Hepatocyte (in vitro differentiated cells): Measurements from ENCODE around the gene FUT9.

ENCODE experiments used
- EZH2 ChIP-seq: fragments of 200-600 bp; sonication (generic); IDR thresholded peaks from 2 replicates; pipeline ENCODE4 v1.6.1; 2016; ENCODE audit warnings: antibody characterized with exemption, mild to moderate bottlenecking, borderline replicate concordance
- TF ChIP-seq, protein P1 (sequence below): fragments of 200-600 bp; sonication (generic); IDR thresholded peaks from 2 replicates; pipeline ENCODE4 v1.5.1; 2016; ENCODE audit warnings: antibody characterized with exemption, mild to moderate bottlenecking; ENCODE audit not compliant: poor library complexity

DNA sequence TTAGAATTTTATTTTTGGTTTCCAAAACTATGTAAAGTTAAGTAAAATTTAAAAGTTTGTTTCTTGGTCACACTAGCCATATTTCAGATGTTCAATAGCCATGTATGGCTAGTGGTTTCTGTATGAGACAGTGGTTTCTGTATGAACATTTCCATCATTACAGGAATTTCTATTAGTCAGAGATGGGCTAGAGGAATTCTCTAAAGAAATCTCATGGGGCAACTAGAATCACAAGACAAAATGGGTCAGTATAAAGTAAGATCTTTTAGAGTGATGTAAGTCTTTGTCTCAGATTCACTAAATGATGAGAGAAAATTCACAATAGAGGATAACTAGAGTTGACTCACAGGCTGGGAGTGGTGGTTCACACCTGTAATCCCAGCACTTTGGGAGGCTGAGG, 149.0 kb downstream of the FUT9 start:
- TF ChIP-seq, protein P1, sequence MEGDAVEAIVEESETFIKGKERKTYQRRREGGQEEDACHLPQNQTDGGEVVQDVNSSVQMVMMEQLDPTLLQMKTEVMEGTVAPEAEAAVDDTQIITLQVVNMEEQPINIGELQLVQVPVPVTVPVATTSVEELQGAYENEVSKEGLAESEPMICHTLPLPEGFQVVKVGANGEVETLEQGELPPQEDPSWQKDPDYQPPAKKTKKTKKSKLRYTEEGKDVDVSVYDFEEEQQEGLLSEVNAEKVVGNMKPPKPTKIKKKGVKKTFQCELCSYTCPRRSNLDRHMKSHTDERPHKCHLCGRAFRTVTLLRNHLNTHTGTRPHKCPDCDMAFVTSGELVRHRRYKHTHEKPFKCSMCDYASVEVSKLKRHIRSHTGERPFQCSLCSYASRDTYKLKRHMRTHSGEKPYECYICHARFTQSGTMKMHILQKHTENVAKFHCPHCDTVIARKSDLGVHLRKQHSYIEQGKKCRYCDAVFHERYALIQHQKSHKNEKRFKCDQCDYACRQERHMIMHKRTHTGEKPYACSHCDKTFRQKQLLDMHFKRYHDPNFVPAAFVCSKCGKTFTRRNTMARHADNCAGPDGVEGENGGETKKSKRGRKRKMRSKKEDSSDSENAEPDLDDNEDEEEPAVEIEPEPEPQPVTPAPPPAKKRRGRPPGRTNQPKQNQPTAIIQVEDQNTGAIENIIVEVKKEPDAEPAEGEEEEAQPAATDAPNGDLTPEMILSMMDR: no peak
- TF ChIP-seq EZH2: no peak
